Activated naive CD4-positive, alpha-beta T cell treated with anti-CD3 and anti-CD28 coated beads, Interleukin-2, amount 10 ng/mL, durations not matched to agents 7 days and 5 days (primary cell): ENCODE measurements around the gene FLT1.

ENCODE experiments used
- CTCF ChIA-PET: fragments of 350-600 bp; sonication (Branson Sonifier 250); formaldehyde crosslinking; loops from one replicate; lab custom pipeline; 2021; ENCODE audit warnings: antibody characterized with exemption; lab: Charles Lee
- DNase-seq: peaks from one replicate; pipeline ENCODE4 v3.0.0-alpha.2; 2020
- H3K27ac Mint-ChIP-seq: one replicate; pipeline ENCODE4 v1.8.0; 2021; ENCODE audit warnings: mild to moderate bottlenecking, moderate library complexity, mixed read lengths
- H3K27me3 Mint-ChIP-seq: one replicate; pipeline ENCODE4 v1.8.0; 2021; ENCODE audit warnings: mild to moderate bottlenecking, mixed read lengths
- H3K36me3 Mint-ChIP-seq: one replicate; pipeline ENCODE4 v1.8.0; 2021; ENCODE audit warnings: mixed read lengths
- H3K4me1 Mint-ChIP-seq: one replicate; pipeline ENCODE4 v1.8.0; 2021; ENCODE audit warnings: mixed read lengths
- H3K4me3 Mint-ChIP-seq: one replicate; pipeline ENCODE4 v1.8.0; 2021; ENCODE audit warnings: mild to moderate bottlenecking, moderate library complexity, mixed read lengths
- H3K9me3 Mint-ChIP-seq: one replicate; pipeline ENCODE4 v1.8.0; 2021; ENCODE audit warnings: mixed read lengths

FLT1 gene

GRCh38 chr13:28346154-28346553, 148.8 kb downstream of the FLT1 start:
- Mint-ChIP-seq H3K27ac (no peak overlapping the region), H3K27me3 (peaks cover 32% of the 10 kb centered on the region), H3K9me3 (no peaks in the 10 kb centered on the region), H3K4me1 (peaks cover 26% of the 10 kb centered on the region), H3K36me3 (no peaks in the 10 kb centered on the region), H3K4me3 (no peak overlapping the region)
- CTCF ChIA-PET: no interaction called here
- DNase-seq: no peak

DNA sequence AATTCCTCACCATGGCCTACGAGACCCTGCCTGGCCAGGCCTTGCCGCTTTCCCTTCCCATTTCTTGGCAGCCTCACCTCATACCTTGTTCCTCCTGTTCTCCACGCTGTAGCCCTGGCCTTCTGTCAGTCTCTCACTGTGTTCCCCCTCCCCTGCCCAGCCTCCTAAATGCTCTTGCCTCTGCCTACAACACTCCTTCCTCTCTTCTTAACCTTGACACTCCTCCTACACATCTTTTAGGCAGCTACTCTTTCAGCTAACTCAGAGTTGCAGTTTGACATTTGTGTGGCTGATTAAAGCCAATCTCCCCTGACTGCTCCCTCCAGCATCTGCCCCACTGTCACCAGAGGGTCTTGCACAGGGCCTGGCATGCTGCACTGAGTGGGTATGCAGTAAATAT, 150.8 kb downstream of the FLT1 start:
- DNase-seq: no peak
- Mint-ChIP-seq H3K4me1 (peaks cover 28% of the 10 kb centered on the region), H3K27me3 (peaks cover 21% of the 10 kb centered on the region), H3K4me3 (no peak overlapping the region), H3K36me3 (no peaks in the 10 kb centered on the region), H3K27ac (no peak overlapping the region), H3K9me3 (no peaks in the 10 kb centered on the region)
- CTCF ChIA-PET: no interaction called here

- Mint-ChIP-seq H3K36me3 (no peaks in the 10 kb centered on the region), H3K4me3 (no peak overlapping the region), H3K9me3 (no peaks in the 10 kb centered on the region), H3K4me1 (peaks cover 16% of the 10 kb centered on the region), H3K27me3 (peaks cover 21% of the 10 kb centered on the region), H3K27ac (no peak overlapping the region)
- CTCF ChIA-PET: no interaction called here
- DNase-seq: no peak
Measured at GRCh38 chr13:28342251-28342650, 152.7 kb downstream of the FLT1 start.

- Mint-ChIP-seq H3K4me1 (peaks cover 9% of the 10 kb centered on the region), H3K27me3 (peaks cover 19% of the 10 kb centered on the region), H3K36me3 (no peaks in the 10 kb centered on the region), H3K9me3 (no peaks in the 10 kb centered on the region), H3K27ac (no peak overlapping the region), H3K4me3 (no peak overlapping the region)
- no peak for DNase-seq
- CTCF ChIA-PET: no interaction called here
Measured at GRCh38 chr13:28340272-28340793, 154.6 kb downstream of the FLT1 start.

- DNase-seq: no peak
- Mint-ChIP-seq H3K36me3 (no peaks in the 10 kb centered on the region), H3K4me3 (no peak overlapping the region), H3K27ac (no peak overlapping the region), H3K4me1 (peaks cover 9% of the 10 kb centered on the region), H3K27me3 (peaks cover 19% of the 10 kb centered on the region), H3K9me3 (no peaks in the 10 kb centered on the region)
- CTCF ChIA-PET: no interaction called here
Measured at GRCh38 chr13:28339419-28339818, 155.5 kb downstream of the FLT1 start.

GRCh38 chr13:28338742-28339141, 156.2 kb downstream of the FLT1 start:
- H3K36me3 Mint-ChIP-seq: no peaks in the 10 kb centered on the region
- H3K9me3 Mint-ChIP-seq: no peaks in the 10 kb centered on the region
- H3K27me3 Mint-ChIP-seq: peaks cover 13% of the 10 kb centered on the region
- no peak overlapping the region for H3K27ac Mint-ChIP-seq
- no peak overlapping the region for H3K4me3 Mint-ChIP-seq
- H3K4me1 Mint-ChIP-seq: peaks cover 9% of the 10 kb centered on the region
- DNase-seq: no peak
- CTCF ChIA-PET: no interaction called here

DNA sequence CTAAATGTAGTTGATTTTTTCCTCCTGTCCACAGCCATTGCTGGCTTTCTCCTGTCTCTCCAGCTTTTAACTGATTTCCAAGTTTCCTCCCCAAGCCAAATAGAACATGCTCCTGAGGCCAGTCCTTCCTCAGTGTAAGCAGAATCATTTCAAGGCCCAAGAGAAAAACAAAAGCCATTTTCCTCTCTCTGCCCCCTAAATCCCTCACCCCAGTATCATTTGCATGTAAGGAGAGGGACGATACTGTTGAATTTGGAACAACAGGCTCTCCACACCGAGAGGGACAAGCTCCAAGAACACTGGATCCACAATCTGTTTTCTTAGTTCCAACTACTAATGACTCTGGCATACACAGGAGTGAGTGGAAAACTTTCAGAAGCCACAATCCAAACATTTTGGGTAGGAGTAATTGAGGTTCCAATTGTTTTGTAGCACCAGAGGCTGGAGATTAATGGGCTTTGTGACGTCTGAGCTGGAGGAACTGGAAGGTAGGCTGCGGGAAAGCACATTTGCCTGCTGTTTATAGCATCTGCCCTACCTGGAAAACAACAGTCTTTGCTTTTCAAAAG, 156.8 kb downstream of the FLT1 start:
- no peaks in the 10 kb centered on the region for H3K36me3 Mint-ChIP-seq
- no peak overlapping the region for H3K27ac Mint-ChIP-seq
- peaks cover 9% of the 10 kb centered on the region for H3K4me1 Mint-ChIP-seq
- no peak overlapping the region for H3K4me3 Mint-ChIP-seq
- no peak for DNase-seq
- peaks cover 11% of the 10 kb centered on the region for H3K27me3 Mint-ChIP-seq
- no peaks in the 10 kb centered on the region for H3K9me3 Mint-ChIP-seq
- CTCF ChIA-PET: no interaction called here

- peaks cover 9% of the 10 kb centered on the region for H3K4me1 Mint-ChIP-seq
- H3K27me3 Mint-ChIP-seq: peaks cover 11% of the 10 kb centered on the region
- no peak overlapping the region for H3K27ac Mint-ChIP-seq
- H3K9me3 Mint-ChIP-seq: no peaks in the 10 kb centered on the region
- CTCF ChIA-PET: no interaction called here
- no peak for DNase-seq
- no peaks in the 10 kb centered on the region for H3K36me3 Mint-ChIP-seq
- no peak overlapping the region for H3K4me3 Mint-ChIP-seq
Measured at GRCh38 chr13:28337166-28338005, 157.5 kb downstream of the FLT1 start.

DNA sequence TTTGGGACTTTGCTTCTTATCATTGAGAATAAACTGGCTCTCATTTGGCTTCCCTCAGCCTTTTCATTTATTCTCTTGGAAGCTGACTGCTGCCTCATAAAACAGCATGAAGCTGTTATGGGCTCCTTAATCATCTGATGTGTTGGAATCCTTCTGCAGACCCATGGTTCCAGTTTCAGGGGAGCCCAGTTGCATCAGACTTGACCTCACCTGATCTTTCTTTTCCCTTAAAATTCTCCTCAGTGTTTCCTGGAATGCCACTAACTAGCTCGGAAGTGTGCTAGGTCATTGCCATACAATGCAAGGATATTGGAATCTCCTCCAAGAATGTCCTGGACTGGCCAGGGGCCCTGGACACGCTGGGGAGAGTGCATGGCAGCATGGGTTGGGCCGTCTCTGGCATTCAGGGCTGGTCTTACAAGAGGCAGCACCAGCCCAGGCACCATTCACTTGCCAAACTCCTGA, 158.7 kb downstream of the FLT1 start:
- H3K4me3 Mint-ChIP-seq: no peak overlapping the region
- no peaks in the 10 kb centered on the region for H3K36me3 Mint-ChIP-seq
- H3K4me1 Mint-ChIP-seq: peaks cover 4% of the 10 kb centered on the region
- CTCF ChIA-PET: no interaction called here
- no peak overlapping the region for H3K27ac Mint-ChIP-seq
- H3K27me3 Mint-ChIP-seq: peaks cover 7% of the 10 kb centered on the region
- DNase-seq: no peak
- no peaks in the 10 kb centered on the region for H3K9me3 Mint-ChIP-seq

DNA sequence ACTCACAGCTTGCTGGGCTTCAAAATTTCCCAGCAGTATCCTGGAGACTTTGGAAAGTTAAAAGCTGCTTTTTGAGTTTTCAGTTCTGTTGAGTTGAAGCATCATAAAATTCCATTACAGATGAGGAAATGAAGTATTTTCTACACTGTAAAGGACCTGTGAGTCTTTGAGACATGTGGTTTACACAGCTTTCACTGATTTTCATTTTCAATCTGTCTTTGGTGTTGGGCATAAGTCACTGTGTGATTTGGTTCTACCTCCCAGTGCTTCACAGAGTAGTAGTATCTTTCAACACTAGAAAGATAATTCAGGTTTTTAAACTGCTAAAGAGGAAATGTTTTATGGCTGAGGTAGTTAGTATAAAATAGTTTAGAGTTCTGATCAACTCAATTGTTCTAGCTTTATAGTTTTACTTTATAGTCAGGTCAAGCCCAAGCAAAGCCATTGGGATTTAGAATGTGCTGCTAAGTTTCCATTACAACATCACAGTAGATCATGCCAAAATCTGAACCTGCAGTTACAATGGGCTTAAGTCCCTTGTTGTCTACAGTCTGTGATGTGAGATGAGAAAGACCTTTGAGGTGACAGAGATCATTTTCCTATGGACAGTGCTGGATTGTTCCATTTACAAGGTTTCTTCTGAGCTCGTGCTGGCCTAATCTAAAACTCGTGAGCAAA, 161.6 kb downstream of the FLT1 start:
- Mint-ChIP-seq H3K4me3 (no peak overlapping the region), H3K4me1 (peaks cover 2% of the 10 kb centered on the region), H3K27ac (no peak overlapping the region), H3K9me3 (no peaks in the 10 kb centered on the region), H3K27me3 (peaks cover 16% of the 10 kb centered on the region), H3K36me3 (no peaks in the 10 kb centered on the region)
- CTCF ChIA-PET: interaction anchor here (0.9 to 1.7 kb wide), 3 partner anchors 10 to 304 kb away, joined by 3 to 4 read pairs (median 3); no protein-coding TSS in a partner anchor
- DNase-seq: no peak

- CTCF ChIA-PET: no interaction called here
- Mint-ChIP-seq H3K36me3 (no peaks in the 10 kb centered on the region), H3K4me1 (peaks cover 2% of the 10 kb centered on the region), H3K27ac (no peak overlapping the region), H3K9me3 (no peaks in the 10 kb centered on the region), H3K4me3 (no peak overlapping the region), H3K27me3 (peaks cover 16% of the 10 kb centered on the region)
- no peak for DNase-seq
Measured at GRCh38 chr13:28329395-28330158, 165.4 kb downstream of the FLT1 start.

- no peaks in the 10 kb centered on the region for H3K36me3 Mint-ChIP-seq
- H3K27ac Mint-ChIP-seq: no peak overlapping the region
- peaks cover 5% of the 10 kb centered on the region for H3K4me1 Mint-ChIP-seq
- H3K4me3 Mint-ChIP-seq: no peak overlapping the region
- H3K9me3 Mint-ChIP-seq: no peaks in the 10 kb centered on the region
- DNase-seq: no peak
- CTCF ChIA-PET: interaction anchor here (1.0 kb wide), 1 partner anchor 309 kb away, joined by 3 read pairs; no protein-coding TSS in a partner anchor
- peaks cover 22% of the 10 kb centered on the region for H3K27me3 Mint-ChIP-seq
Measured at GRCh38 chr13:28328271-28328607, 166.7 kb downstream of the FLT1 start.

GRCh38 chr13:28327373-28328270, 167.3 kb downstream of the FLT1 start:
- Mint-ChIP-seq H3K36me3 (no peaks in the 10 kb centered on the region), H3K4me1 (peaks cover 3% of the 10 kb centered on the region), H3K27me3 (peaks cover 22% of the 10 kb centered on the region), H3K9me3 (no peaks in the 10 kb centered on the region), H3K4me3 (no peak overlapping the region), H3K27ac (no peak overlapping the region)
- CTCF ChIA-PET: interaction anchor here (1.0 kb wide), 1 partner anchor 309 kb away, joined by 3 read pairs; no protein-coding TSS in a partner anchor
- DNase-seq: no peak
